ENCODE measurements around the gene LCOR. TPM values are rescaled to one million over a fixed set of nuclear protein-coding genes. Genes with fewer than 3 reads are reported as not detected.
A peak's percentile ranks its signal among the peaks of the same experiment; 100 is the strongest.

LCOR gene
- total and polyA plus RNA-seq, 9 of the 15 experiments (the other 6 are each of a cell fraction or from before 2014, with no cell fraction given): 3.6 to 25.2 (median 14.4) TPM

- H2AFZ ChIP-seq (ENCODE audit: low read depth, low read length): no peak overlapping the region
- BruUV-seq (replicated peaks): no TSS peak
- no peaks in the 10 kb centered on the region for H3K27me3 ChIP-seq (ENCODE audit: control insufficient read depth in 2 of 2, insufficient read depth in 2 of 2, low read length in 2 of 2)
- no peak overlapping the region for H3K27ac ChIP-seq (ENCODE audit: extremely low read depth, low read depth, low read length)
- H3K36me3 ChIP-seq (ENCODE audit: control insufficient read depth, insufficient read depth, low read length): peaks cover 26% of the 10 kb centered on the region; the same call in 2 of the 3 replicates
- in situ Hi-C loops (cut with MboI): no loop called here
- WGBS (ENCODE audit: insufficient coverage, low coverage, missing lambda C conversion rate): 100% methylated on average over 1 of the region's 1 CpG
- no peaks in the 10 kb centered on the region; the same call in 2 of the 3 replicates for H3K79me2 ChIP-seq (ENCODE audit: control insufficient read depth, insufficient read depth, low read length)
- H3K9me1 ChIP-seq (ENCODE audit: control insufficient read depth, insufficient read depth, low read length): no peaks in the 10 kb centered on the region
- ChIA-PET CTCF (ENCODE audit: low intra/inter-chr PET ratio) (no interaction called here), POLR2A (interaction anchor here (0.8 kb wide), 1 partner anchor 220 kb away, joined by 3 read pairs; no protein-coding TSS in a partner anchor)
- intact Hi-C loops (cut with micrococcal nuclease): no loop called here
- ATAC-seq (no peak), DNase-seq (ENCODE audit: extremely low read depth in 1 of 4, low spot score in 3 of 4) (no peak), FAIRE-seq (peak; percentile 64)
- H3K4me2 ChIP-seq (ENCODE audit: insufficient read depth, low read length): no peak overlapping the region
- H3K4me1 ChIP-seq (replicated peaks in 1 of 2; ENCODE audit: control insufficient read depth in 2 of 2, insufficient read depth in 2 of 2, low read length in 2 of 2): no peaks in the 10 kb centered on the region
- H3K9me3 ChIP-seq (replicated peaks; ENCODE audit: control insufficient read depth, insufficient read depth, low read depth, low read length): no peaks in the 10 kb centered on the region
- H3K9ac ChIP-seq (ENCODE audit: insufficient read depth in 1 of 2, low read depth in 2 of 2, low read length in 2 of 2): no peak overlapping the region
- H3K4me3 ChIP-seq: no peak overlapping the region
- no peaks in the 10 kb centered on the region for H4K20me1 ChIP-seq (replicated peaks; ENCODE audit: control insufficient read depth, insufficient read depth, low read length)
- TF ChIP-seq ZBTB1 (CRISPR knock-in tag; IDR thresholded peaks at IDR 0.05; ENCODE audit: borderline replicate concordance, low read depth): no peak
- TF ChIP-seq ZZZ3 (IDR thresholded peaks at IDR 0.05): no peak
- no peak for TF ChIP-seq CTCFL (IDR thresholded peaks at IDR 0.05; ENCODE audit: borderline replicate concordance, insufficient read depth, low read depth, low read length, poor library complexity, severe bottlenecking)
- TF ChIP-seq PBX2 (CRISPR knock-in tag; IDR thresholded peaks at IDR 0.05; ENCODE audit: low read depth): no peak
- TF ChIP-seq PBX2 (tag; conservative IDR thresholded peaks at IDR 0.05; ENCODE audit: low read depth): no peak
- TF ChIP-seq MEF2D (tag; conservative IDR thresholded peaks at IDR 0.05; ENCODE audit: low read depth): no peak
- TF ChIP-seq RERE (CRISPR knock-in tag; IDR thresholded peaks at IDR 0.05; ENCODE audit: borderline replicate concordance): no peak
- TF ChIP-seq CREM (IDR thresholded peaks at IDR 0.05; ENCODE audit: low read depth): no peak
- TF ChIP-seq, protein P1, sequence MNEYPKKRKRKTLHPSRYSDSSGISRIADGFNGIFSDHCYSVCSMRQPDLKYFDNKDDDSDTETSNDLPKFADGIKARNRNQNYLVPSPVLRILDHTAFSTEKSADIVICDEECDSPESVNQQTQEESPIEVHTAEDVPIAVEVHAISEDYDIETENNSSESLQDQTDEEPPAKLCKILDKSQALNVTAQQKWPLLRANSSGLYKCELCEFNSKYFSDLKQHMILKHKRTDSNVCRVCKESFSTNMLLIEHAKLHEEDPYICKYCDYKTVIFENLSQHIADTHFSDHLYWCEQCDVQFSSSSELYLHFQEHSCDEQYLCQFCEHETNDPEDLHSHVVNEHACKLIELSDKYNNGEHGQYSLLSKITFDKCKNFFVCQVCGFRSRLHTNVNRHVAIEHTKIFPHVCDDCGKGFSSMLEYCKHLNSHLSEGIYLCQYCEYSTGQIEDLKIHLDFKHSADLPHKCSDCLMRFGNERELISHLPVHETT (CRISPR knock-in tag; conservative IDR thresholded peaks at IDR 0.05 in 1 of 2, IDR thresholded peaks at IDR 0.05 in 1 of 2): no peak
- no peak for TF ChIP-seq ZNF24 (IDR thresholded peaks at IDR 0.05)
These were observed 127.6 kb downstream of the LCOR start for GRCh38 chr10:96959733-96960132.
